Keratinocyte (primary cell): ENCODE data around the gene MS4A7. TPM values are rescaled to one million over a fixed set of nuclear protein-coding genes. Genes with fewer than 3 reads are reported as not detected.

Source experiments
- DNase-seq: peaks from one replicate; pipeline ENCODE4 v3.0.0-alpha.2; 2011; ENCODE audit warnings: low read depth, missing footprints, low spot score
- FAIRE-seq: peaks from 2 replicates; lab custom pipeline; 2011; peaks lifted over from hg19 to GRCh38; lab: Jason Lieb, UNC
- H2AFZ ChIP-seq: 2 replicates; pipeline ENCODE4 v1.6.0; 2012; ENCODE audit warnings: low read length, control low read depth, inconsistent platforms; ENCODE audit not compliant: control insufficient read depth
- H3K27ac ChIP-seq: 2 replicates; pipeline ENCODE4 v1.5.1; 2011; ENCODE audit warnings: low read length; ENCODE audit not compliant: control insufficient read depth, insufficient read depth
- H3K27me3 ChIP-seq: 3 replicates; pipeline ENCODE4 v1.6.0; 2011; ENCODE audit warnings: low read length; ENCODE audit not compliant: control insufficient read depth, insufficient read depth; ENCODE audit errors: extremely low read depth
- H3K36me3 ChIP-seq, 2 experiments: 2 replicates in 1 of 2; 3 replicates in 1 of 2; pipeline ENCODE4 v1.5.1; 2011; ENCODE audit warnings: low read length in 2 of 2, mild to moderate bottlenecking in 1 of 2; ENCODE audit not compliant: control insufficient read depth in 2 of 2, insufficient read depth in 2 of 2; ENCODE audit errors: extremely low read depth in 1 of 2
- H3K4me1 ChIP-seq: 3 replicates; pipeline ENCODE4 v1.5.1; 2011; ENCODE audit warnings: low read length; ENCODE audit not compliant: control insufficient read depth, insufficient read depth; ENCODE audit errors: extremely low read depth
- H3K4me2 ChIP-seq: 3 replicates; pipeline ENCODE4 v1.6.0; 2011; ENCODE audit warnings: low read depth, low read length; ENCODE audit not compliant: control insufficient read depth, insufficient read depth; ENCODE audit errors: extremely low read depth
- H3K4me3 ChIP-seq, 3 experiments: fragments of 200-600 bp in 1 of 3; sonication (generic) in 1 of 3; 2 replicates in 2 of 3; 3 replicates in 1 of 3; pipeline ENCODE4 v1.5.1; 2011 to 2016; ENCODE audit warnings: low read length in 3 of 3, mild to moderate bottlenecking in 3 of 3, control low read depth in 2 of 3, inconsistent platforms in 1 of 3, low read depth in 1 of 3, mixed read lengths in 1 of 3, mixed run types in 1 of 3, moderate library complexity in 1 of 3; ENCODE audit not compliant: control insufficient read depth in 2 of 3, insufficient read depth in 2 of 3; ENCODE audit errors: extremely low read depth in 1 of 3
- H3K79me2 ChIP-seq: 2 replicates; pipeline ENCODE4 v1.6.0; 2012; ENCODE audit warnings: low read length; ENCODE audit not compliant: control insufficient read depth, insufficient read depth
- H3K9ac ChIP-seq: 3 replicates; pipeline ENCODE4 v1.6.0; 2011; ENCODE audit warnings: low read length; ENCODE audit not compliant: control insufficient read depth, insufficient read depth; ENCODE audit errors: extremely low read depth
- H3K9me1 ChIP-seq: 3 replicates; pipeline ENCODE4 v1.6.0; 2011; ENCODE audit warnings: low read length; ENCODE audit not compliant: control insufficient read depth, insufficient read depth; ENCODE audit errors: extremely low read depth
- H3K9me3 ChIP-seq: 2 replicates; pipeline ENCODE4 v1.5.1; 2012; ENCODE audit warnings: low read depth, low read length; ENCODE audit not compliant: control insufficient read depth
- H4K20me1 ChIP-seq: 3 replicates; pipeline ENCODE4 v1.6.0; 2011; ENCODE audit warnings: low read length; ENCODE audit not compliant: control insufficient read depth, insufficient read depth; ENCODE audit errors: extremely low read depth
- CTCF ChIP-seq, 3 experiments: IDR thresholded peaks in 1 of 3; conservative IDR thresholded peaks in 1 of 3; optimal IDR thresholded peaks in 1 of 3; 2 replicates in 2 of 3; 3 replicates in 1 of 3; pipeline versions ENCODE3 to v1.5.1; 2011; ENCODE audit warnings: low read length in 3 of 3, mild to moderate bottlenecking in 3 of 3, moderate library complexity in 2 of 3, control low read depth in 1 of 3, inconsistent platforms in 1 of 3; ENCODE audit not compliant: insufficient read depth in 2 of 3; ENCODE audit errors: extremely low read depth in 1 of 3
- EZH2 ChIP-seq: IDR thresholded peaks from one replicate; pipeline ENCODE4 v1.6.1; 2012; ENCODE audit warnings: inconsistent platforms, mild to moderate bottlenecking, low read length, moderate library complexity
- dilution Hi-C: fragments of 300-500 bp; cut with MboI; formaldehyde crosslinking; loops from one replicate; pipeline ENCODE4 v1.7.0; 2020; ENCODE audit warnings: low sequenced_read_pairs; ENCODE audit not compliant: extremely low pct_ligation_motif_present
- polyA plus RNA-seq, 5 experiments: library from polyadenylated mRNA; depleted of rRNA in 3 of 5; stranded (reverse) in 3 of 5; stranded (forward) in 1 of 5; unstranded in 1 of 5; fragments of >200 nt; gene quantifications; 1 replicate in 1 of 5; 2 replicates in 3 of 5; 3 replicates in 1 of 5; pipeline versions ENCODE4 v1.2.1 to v1.2.3, GENCODE V29; 2011 to 2012; ENCODE audit warnings: missing spikeins in 2 of 5, low read depth in 1 of 5, low replicate concordance in 1 of 5

The MS4A7 gene
- polyA plus RNA-seq, 1 donor (not counting 4 experiments of a cell fraction or from before 2014, with no cell fraction given): not detected

DNA sequence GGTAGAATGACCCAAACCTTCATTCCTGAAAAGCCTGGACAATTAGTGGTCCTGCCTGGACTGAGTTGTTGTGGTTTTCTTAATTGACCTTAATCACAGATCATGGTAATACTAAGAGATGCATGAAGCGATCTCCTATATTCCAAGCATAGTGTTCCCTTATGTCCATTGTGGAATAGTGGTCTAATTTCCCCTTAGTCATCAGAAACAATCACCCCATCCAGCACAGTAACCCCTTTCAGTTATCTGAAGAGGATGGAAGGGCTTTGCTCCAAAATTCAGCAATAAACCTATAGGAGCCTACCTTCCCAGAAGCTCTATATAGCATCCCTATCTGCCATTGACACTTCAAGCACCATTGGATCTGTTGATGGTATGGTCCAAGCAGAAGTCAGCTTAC lies 44.3 kb downstream of the MS4A7 start:
- dilution Hi-C loops: no loop called here
- Histone ChIP-seq H3K9ac (no peak overlapping the region), H4K20me1 (no peaks in the 10 kb centered on the region), H3K36me3 (no peaks in the 10 kb centered on the region), H3K27me3 (no peaks in the 10 kb centered on the region), H3K79me2 (no peaks in the 10 kb centered on the region), H3K4me1 (no peaks in the 10 kb centered on the region), H3K4me3 (no peak overlapping the region), H3K9me1 (no peaks in the 10 kb centered on the region), H3K4me2 (no peak overlapping the region), H3K9me3 (no peaks in the 10 kb centered on the region), H3K27ac (no peak overlapping the region), H2AFZ (no peak overlapping the region)
- DNase-seq (no peak), FAIRE-seq (no peak)
- TF ChIP-seq CTCF (optimal IDR thresholded peaks at IDR 0.05 in 1 of 3, IDR thresholded peaks at IDR 0.05 in 1 of 3, conservative IDR thresholded peaks at IDR 0.05 in 1 of 3; ENCODE audit: extremely low read depth in 1 of 3, insufficient read depth in 2 of 3, low read length in 3 of 3) (no peak), EZH2 (no peak)

DNA sequence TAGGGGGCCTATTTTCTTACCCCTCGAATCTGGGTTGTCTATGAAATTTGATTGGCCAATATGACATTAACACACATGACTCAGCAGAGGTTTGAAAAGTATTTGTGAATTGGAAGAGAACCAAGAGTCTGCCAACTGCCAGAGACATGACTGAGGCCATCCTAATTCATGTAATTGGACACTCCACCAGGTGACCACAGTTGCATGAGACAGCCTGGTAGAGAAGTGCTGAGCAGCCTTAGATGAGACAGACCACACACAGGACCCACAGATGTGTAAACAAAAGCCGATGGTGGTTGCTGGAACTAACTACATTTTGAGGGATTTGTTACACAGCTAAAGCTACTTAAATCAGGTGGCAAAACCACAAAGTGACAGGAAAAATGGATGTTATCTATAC lies 50.2 kb downstream of the MS4A7 start:
- Histone ChIP-seq H3K27me3 (no peaks in the 10 kb centered on the region), H3K4me1 (no peaks in the 10 kb centered on the region), H3K9me1 (no peaks in the 10 kb centered on the region), H2AFZ (no peak overlapping the region), H3K4me2 (no peak overlapping the region), H3K9me3 (no peaks in the 10 kb centered on the region), H3K4me3 (no peak overlapping the region), H4K20me1 (no peaks in the 10 kb centered on the region), H3K9ac (no peak overlapping the region), H3K36me3 (no peaks in the 10 kb centered on the region), H3K27ac (no peak overlapping the region), H3K79me2 (no peaks in the 10 kb centered on the region)
- dilution Hi-C loops: no loop called here
- DNase-seq: no peak
- no peak for FAIRE-seq
- TF ChIP-seq CTCF (optimal IDR thresholded peaks at IDR 0.05 in 1 of 3, IDR thresholded peaks at IDR 0.05 in 1 of 3, conservative IDR thresholded peaks at IDR 0.05 in 1 of 3; ENCODE audit: extremely low read depth in 1 of 3, insufficient read depth in 2 of 3, low read length in 3 of 3) (no peak), EZH2 (no peak)
